GM12874 (cell line): Measurements from ENCODE around the gene PPP1R3C.

Experiments used
- TF ChIP-seq, protein P1 (sequence below): IDR thresholded peaks from 2 replicates; pipeline ENCODE4 v1.5.1; 2011; ENCODE audit warnings: low read depth, mild to moderate bottlenecking, control low read depth, low read length, moderate library complexity; ENCODE audit not compliant: insufficient read depth

The PPP1R3C gene

DNA sequence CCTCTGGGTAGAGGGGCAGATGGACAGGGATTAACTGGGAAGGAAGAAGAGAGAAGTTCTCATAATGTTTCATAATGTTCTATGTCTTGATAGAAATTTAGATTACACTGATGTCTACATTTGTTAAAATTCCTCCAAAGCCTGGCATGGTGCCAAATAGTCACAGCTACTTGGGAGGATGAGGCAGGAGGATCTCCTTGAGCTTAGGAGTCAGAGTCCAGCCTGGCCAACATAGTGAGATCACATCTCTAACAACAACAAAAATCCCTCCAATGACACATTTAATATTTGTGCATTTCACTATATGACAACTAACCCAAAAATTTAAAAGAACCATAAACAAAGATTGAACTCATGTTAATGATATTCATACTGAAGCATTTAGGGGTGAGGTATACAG, 33.0 kb upstream of the PPP1R3C start:
- TF ChIP-seq, protein P1, sequence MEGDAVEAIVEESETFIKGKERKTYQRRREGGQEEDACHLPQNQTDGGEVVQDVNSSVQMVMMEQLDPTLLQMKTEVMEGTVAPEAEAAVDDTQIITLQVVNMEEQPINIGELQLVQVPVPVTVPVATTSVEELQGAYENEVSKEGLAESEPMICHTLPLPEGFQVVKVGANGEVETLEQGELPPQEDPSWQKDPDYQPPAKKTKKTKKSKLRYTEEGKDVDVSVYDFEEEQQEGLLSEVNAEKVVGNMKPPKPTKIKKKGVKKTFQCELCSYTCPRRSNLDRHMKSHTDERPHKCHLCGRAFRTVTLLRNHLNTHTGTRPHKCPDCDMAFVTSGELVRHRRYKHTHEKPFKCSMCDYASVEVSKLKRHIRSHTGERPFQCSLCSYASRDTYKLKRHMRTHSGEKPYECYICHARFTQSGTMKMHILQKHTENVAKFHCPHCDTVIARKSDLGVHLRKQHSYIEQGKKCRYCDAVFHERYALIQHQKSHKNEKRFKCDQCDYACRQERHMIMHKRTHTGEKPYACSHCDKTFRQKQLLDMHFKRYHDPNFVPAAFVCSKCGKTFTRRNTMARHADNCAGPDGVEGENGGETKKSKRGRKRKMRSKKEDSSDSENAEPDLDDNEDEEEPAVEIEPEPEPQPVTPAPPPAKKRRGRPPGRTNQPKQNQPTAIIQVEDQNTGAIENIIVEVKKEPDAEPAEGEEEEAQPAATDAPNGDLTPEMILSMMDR: no peak

DNA sequence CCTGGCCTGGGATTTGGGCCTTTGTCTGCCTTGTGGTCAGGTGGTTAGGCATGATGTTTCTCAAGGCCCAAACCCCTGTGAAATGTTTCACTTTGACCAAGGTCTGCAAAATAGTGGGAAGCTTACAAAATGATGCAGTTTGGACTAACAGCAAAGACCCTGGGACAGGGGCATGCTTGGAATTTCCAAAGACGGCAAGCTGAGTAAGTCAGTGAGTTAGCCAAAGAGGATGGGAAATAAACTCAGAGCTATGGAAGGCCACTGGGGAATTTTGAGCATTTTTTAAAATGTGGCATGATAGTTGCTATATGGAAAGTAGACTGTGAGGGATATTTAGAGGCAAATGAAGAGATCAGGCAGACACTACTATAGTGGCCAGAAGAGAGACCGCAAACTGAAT, 31.6 kb upstream of the PPP1R3C start:
- TF ChIP-seq, protein P1: no peak

DNA sequence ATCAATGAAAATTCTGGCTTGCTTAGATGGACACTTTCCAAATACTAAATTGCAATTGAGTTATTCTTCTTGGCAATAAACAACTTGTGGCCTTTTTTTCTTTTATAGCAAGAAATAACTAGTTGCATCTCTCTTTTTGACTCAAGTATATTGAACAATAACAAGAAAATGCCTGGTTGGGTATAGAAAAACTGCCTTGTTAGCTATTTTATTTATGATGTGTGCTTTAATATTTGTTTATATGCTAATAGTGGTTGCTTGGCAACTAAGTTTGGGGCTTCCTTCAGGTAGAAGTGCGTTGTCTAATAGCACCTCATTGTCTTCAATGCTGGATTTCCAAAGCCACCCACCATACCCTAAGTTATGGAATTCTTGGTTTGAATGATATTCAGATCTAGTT, 30.1 kb upstream of the PPP1R3C start:
- TF ChIP-seq, protein P1: no peak

DNA sequence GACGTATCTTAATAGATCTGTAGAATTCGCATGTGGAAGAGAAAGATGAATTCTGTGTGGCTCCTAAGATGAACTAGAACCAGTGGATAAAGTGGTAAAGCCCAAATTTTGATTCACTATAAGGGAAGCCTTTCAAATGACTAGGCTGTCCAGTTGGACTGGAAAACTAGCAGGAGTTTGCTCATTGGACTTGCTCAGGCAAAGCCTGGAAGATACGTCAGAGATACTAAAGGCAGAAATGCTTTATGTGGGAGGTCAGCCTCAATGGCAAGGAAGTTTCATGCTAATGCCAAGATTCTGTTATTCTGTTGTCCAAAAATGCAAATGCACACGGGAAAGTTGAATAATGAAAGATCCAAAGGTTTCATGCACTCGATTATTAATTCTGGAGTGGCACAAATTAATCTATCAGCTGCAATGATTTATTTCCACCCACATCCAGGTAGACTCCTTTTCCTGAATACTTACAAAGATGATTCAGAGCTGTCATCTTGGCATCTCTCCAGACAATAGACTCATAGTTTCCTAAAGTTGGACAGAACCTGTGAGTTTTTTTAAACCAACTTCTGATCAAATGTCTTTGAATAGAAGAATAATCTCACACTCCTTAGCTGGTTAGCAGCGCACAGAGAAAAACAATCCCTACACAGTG, 20.5 kb upstream of the PPP1R3C start:
- TF ChIP-seq, protein P1: no peak

DNA sequence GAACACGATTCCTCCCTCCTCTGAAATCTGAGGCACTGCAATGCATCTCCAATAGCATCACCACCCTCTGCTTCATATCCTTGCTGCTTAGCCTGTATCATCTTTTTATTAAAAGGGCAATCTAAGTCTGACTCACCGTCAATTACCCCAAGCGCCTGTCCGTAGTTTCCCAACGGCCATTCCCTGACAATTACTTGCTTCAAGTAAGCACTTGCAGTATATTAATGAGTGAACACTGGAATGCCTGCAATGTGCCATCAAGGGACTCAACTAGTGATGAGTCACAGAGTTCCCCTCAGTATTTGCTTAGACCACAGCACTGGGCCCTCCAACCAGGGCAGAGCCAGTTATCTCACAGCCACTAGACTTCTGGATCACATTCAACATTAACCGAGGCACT, 19.5 kb upstream of the PPP1R3C start:
- TF ChIP-seq, protein P1: no peak

DNA sequence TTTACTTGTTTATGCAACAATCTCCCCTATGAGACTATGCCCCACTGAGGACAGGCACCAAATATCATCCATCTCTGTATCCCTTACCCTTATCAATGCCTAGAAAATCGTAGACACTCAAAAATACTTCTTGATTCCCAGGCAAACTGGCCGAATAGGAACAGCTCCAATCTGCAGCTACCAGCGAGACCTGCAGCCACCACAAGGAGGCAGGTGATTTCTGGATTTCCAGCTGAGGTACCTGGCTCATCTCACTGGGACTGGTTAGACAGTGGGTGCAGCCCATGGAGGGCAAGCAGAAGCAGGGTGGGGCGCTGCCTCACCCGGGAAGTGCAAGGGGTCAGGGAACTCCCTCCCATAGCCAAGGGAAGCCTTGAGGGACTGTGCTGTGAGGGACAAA, 10.8 kb upstream of the PPP1R3C start:
- TF ChIP-seq, protein P1: no peak

DNA sequence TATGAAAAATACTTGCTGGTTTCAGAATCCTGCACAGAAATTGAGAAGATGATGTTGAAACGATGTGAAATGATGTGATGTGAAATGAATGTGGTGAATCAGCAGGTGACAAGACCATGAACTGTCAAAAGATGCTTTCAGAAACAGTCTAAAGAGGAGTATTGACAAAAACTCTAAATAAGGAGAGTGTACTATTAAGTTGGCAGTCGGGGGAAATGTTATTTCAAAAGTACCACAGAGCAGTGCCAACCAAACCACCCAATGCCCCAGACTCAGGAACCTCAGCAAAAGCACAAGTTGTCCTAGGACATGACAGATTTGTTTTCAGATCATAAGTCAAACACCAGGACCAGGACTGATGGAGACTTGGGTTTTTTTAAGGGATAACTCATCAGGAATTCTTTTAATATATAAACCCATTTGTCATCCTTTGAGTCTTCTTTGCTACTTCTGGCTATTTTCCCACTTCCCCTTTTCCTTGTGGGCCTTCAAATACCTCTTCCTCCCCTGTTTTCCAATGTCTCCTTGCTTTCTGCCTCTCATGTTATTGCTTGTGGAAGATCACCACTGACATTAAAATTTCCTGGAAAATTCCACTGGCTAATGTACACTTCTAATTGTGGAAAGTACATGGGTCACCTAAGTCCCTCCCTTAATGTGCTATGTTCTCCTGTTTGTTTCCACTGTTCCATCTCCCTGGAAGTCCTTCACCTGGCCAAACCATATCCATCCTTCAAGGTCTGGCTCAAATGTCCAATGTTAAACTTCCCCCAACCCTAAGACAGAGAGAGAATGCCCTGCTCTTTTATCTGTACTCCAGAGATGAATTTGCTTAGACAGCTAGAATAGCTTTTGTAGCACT, 10.2 kb upstream of the PPP1R3C start:
- TF ChIP-seq, protein P1: no peak
